Epithelial cell of prostate (primary cell): Measurements from ENCODE around the gene CHMP4A.

Experiments used
- DNase-seq: peaks from one replicate; pipeline ENCODE4 v3.0.0-alpha.2; 2011; ENCODE audit warnings: low read depth, low spot score
- H3K27ac ChIP-seq: fragments of 450-650 bp; 2 replicates; pipeline ENCODE4 v1.5.1; 2017; ENCODE audit warnings: mild to moderate bottlenecking

Gene CHMP4A

GRCh38 chr14:24160499-24160849 lies 52.8 kb downstream of the CHMP4A start:
- DNase-seq: no peak
- peak overlapping the region; percentile 50 for H3K27ac ChIP-seq

GRCh38 chr14:24159777-24160498 lies 53.4 kb downstream of the CHMP4A start:
- H3K27ac ChIP-seq: peak overlapping the region; percentile 50
- DNase-seq: no peak
